ENCODE results near the gene MAPK4.

Gene MAPK4

GRCh38 chr18:50727721-50728471, 168.0 kb downstream of the MAPK4 start:
- TF ChIP-seq REST (IDR thresholded peaks at IDR 0.05; ENCODE audit: insufficient replicate concordance, low read depth) (no peak), SPI1 (IDR thresholded peaks at IDR 0.05; ENCODE audit: borderline replicate concordance, low read depth) (no peak), GABPA (IDR thresholded peaks at IDR 0.05; ENCODE audit: low read depth) (no peak), CTCF (IDR thresholded peaks at IDR 0.05; ENCODE audit: insufficient read depth, low read length) (no peak), POLR2AphosphoS5 (IDR thresholded peaks at IDR 0.05; ENCODE audit: low read depth) (no peak)
- H3K4me3 ChIP-seq (replicated peaks; ENCODE audit: insufficient read depth, low read length) = no peak overlapping the region
- H3K27me3 ChIP-seq (ENCODE audit: insufficient read depth, poor library complexity, severe bottlenecking) = peaks cover 3% of the 10 kb centered on the region
- DNase-seq (ENCODE audit: low read depth in 1 of 2, low spot score in 1 of 2) = no peak
- H3K27ac ChIP-seq (replicated peaks) = no peak overlapping the region

- Histone ChIP-seq H3K27me3 (ENCODE audit: insufficient read depth, poor library complexity, severe bottlenecking) (peaks cover 3% of the 10 kb centered on the region), H3K4me3 (replicated peaks; ENCODE audit: insufficient read depth, low read length) (no peak overlapping the region), H3K27ac (replicated peaks) (no peak overlapping the region)
- no peak for TF ChIP-seq GABPA (IDR thresholded peaks at IDR 0.05; ENCODE audit: low read depth)
- TF ChIP-seq CTCF (IDR thresholded peaks at IDR 0.05; ENCODE audit: insufficient read depth, low read length) = no peak
- TF ChIP-seq REST (IDR thresholded peaks at IDR 0.05; ENCODE audit: insufficient replicate concordance, low read depth) = no peak
- no peak for TF ChIP-seq SPI1 (IDR thresholded peaks at IDR 0.05; ENCODE audit: borderline replicate concordance, low read depth)
- TF ChIP-seq POLR2AphosphoS5 (IDR thresholded peaks at IDR 0.05; ENCODE audit: low read depth) = no peak
- no peak for DNase-seq (ENCODE audit: low read depth in 1 of 2, low spot score in 1 of 2)
Measured at GRCh38 chr18:50729376-50729775, 169.5 kb downstream of the MAPK4 start.

GRCh38 chr18:50729986-50730385, 170.1 kb downstream of the MAPK4 start:
- no peak for TF ChIP-seq CTCF (IDR thresholded peaks at IDR 0.05; ENCODE audit: insufficient read depth, low read length)
- TF ChIP-seq GABPA (IDR thresholded peaks at IDR 0.05; ENCODE audit: low read depth) = no peak
- TF ChIP-seq REST (IDR thresholded peaks at IDR 0.05; ENCODE audit: insufficient replicate concordance, low read depth) = no peak
- TF ChIP-seq SPI1 (IDR thresholded peaks at IDR 0.05; ENCODE audit: borderline replicate concordance, low read depth) = no peak
- no peak for TF ChIP-seq POLR2AphosphoS5 (IDR thresholded peaks at IDR 0.05; ENCODE audit: low read depth)
- peaks cover 3% of the 10 kb centered on the region for H3K27me3 ChIP-seq (ENCODE audit: insufficient read depth, poor library complexity, severe bottlenecking)
- H3K27ac ChIP-seq (replicated peaks) = no peak overlapping the region
- DNase-seq (ENCODE audit: low read depth in 1 of 2, low spot score in 1 of 2) = no peak
- H3K4me3 ChIP-seq (replicated peaks; ENCODE audit: insufficient read depth, low read length) = no peak overlapping the region
